GM12878 (cell line): ENCODE results near the gene LPIN3. TPM values are rescaled to one million over a fixed set of nuclear protein-coding genes. Genes with fewer than 3 reads are reported as not detected.
A peak's percentile ranks its signal among the peaks of the same experiment; 100 is the strongest.

Source experiments
- ATAC-seq: fragments of 200-7000 bp; cut with Tn5 transposase; 3 replicates; pipeline ENCODE4 v1.9.1; 2020; ENCODE audit warnings: mild to moderate bottlenecking, moderate library complexity
- BruUV-seq: library from RNA; stranded (reverse); fragments of 400-500 nt; replicated peaks from 2 replicates; lab custom pipeline; 2021; lab: Mats Ljungman, UMichigan
- CTCF ChIA-PET: fragments of 300-600 bp; sonication (Branson Sonifier 250); formaldehyde crosslinking; extraction: SDS; loops from one replicate; lab custom pipeline; 2021; ENCODE audit warnings: inconsistent platforms; lab: Yijun Ruan, JAX
- POLR2A ChIA-PET: fragments of 350-600 bp; formaldehyde crosslinking; extraction: SDS; loops from one replicate; lab custom pipeline; 2021; ENCODE audit warnings: inconsistent platforms; lab: Charles Lee
- RAD21 ChIA-PET: fragments of 300-600 bp; sonication (Branson Sonifier 250); formaldehyde crosslinking; loops from one replicate; lab custom pipeline; 2023; ENCODE audit warnings: antibody characterized with exemption; ENCODE audit not compliant: unreplicated experiment; lab: Charles Lee
- SMC1A ChIA-PET: fragments of 300-600 bp; sonication (Branson Sonifier 250); formaldehyde crosslinking; loops from one replicate; lab custom pipeline; 2023; ENCODE audit not compliant: unreplicated experiment, uncharacterized antibody; lab: Charles Lee
- DNase-seq: peaks from one replicate; pipeline ENCODE4 v3.0.0-alpha.2; 2011; ENCODE audit warnings: low read depth, low spot score
- FAIRE-seq: peaks from 3 replicates; lab custom pipeline; 2011; peaks lifted over from hg19 to GRCh38; lab: Jason Lieb, UNC
- H2AFZ ChIP-seq: 2 replicates; pipeline ENCODE4 v1.6.0; 2011; ENCODE audit warnings: low read depth, low read length, control low read depth; ENCODE audit not compliant: control insufficient read depth
- H3K27ac ChIP-seq: 2 replicates; pipeline ENCODE4 v1.5.1; 2011; ENCODE audit warnings: control low read depth; ENCODE audit not compliant: control insufficient read depth, insufficient read depth
- H3K27me3 ChIP-seq, 2 experiments: replicated peaks in 1 of 2; 2 replicates each; pipeline versions ENCODE4 v1.6.0 to v1.6.1; 2011; ENCODE audit warnings: low read length in 1 of 2; ENCODE audit not compliant: control insufficient read depth in 2 of 2, insufficient read depth in 2 of 2
- H3K36me3 ChIP-seq, 2 experiments: 2 replicates each; pipeline ENCODE4 v1.5.1; 2011; ENCODE audit warnings: low read length in 1 of 2; ENCODE audit not compliant: control insufficient read depth in 2 of 2, insufficient read depth in 2 of 2
- H3K4me1 ChIP-seq: 2 replicates; pipeline ENCODE4 v1.6.1; 2011; ENCODE audit warnings: mild to moderate bottlenecking, low read length, moderate library complexity, mixed read lengths; ENCODE audit not compliant: control insufficient read depth, insufficient read depth
- H3K4me2 ChIP-seq: 2 replicates; pipeline ENCODE4 v1.6.0; 2011; ENCODE audit warnings: control low read depth; ENCODE audit not compliant: control insufficient read depth, insufficient read depth
- H3K4me3 ChIP-seq: fragments of 200-600 bp; sonication (generic); 2 replicates; pipeline ENCODE4 v1.5.1; 2016
- H3K79me2 ChIP-seq: 2 replicates; pipeline ENCODE4 v1.6.0; 2011; ENCODE audit warnings: low read length; ENCODE audit not compliant: control insufficient read depth, insufficient read depth
- H3K9ac ChIP-seq: 2 replicates; pipeline ENCODE4 v1.8.0; 2011; ENCODE audit warnings: low read length, control low read depth, mixed read lengths; ENCODE audit not compliant: control insufficient read depth, insufficient read depth
- H3K9me3 ChIP-seq: replicated peaks from 3 replicates; pipeline ENCODE4 v1.5.1; 2011; ENCODE audit warnings: mild to moderate bottlenecking, low read length; ENCODE audit not compliant: control insufficient read depth, insufficient read depth
- H4K20me1 ChIP-seq: 2 replicates; pipeline ENCODE4 v1.6.0; 2011; ENCODE audit not compliant: control insufficient read depth, insufficient read depth
- ASH2L ChIP-seq: fragments of 300-600, 200-600 bp; sonication (generic); IDR thresholded peaks from 2 replicates; pipeline ENCODE4 v1.6.1; 2017; ENCODE audit warnings: low read depth, mild to moderate bottlenecking, borderline replicate concordance
- CREB1 ChIP-seq: IDR thresholded peaks from 2 replicates; pipeline ENCODE4 v1.6.1; 2012; ENCODE audit warnings: low read depth, mild to moderate bottlenecking, inconsistent platforms
- DPF2 ChIP-seq: fragments of 450-650 bp; IDR thresholded peaks from 2 replicates; pipeline ENCODE4 v1.6.1; 2017; ENCODE audit warnings: mild to moderate bottlenecking
- ESRRA ChIP-seq: IDR thresholded peaks from 2 replicates; pipeline ENCODE4 v1.6.1; 2012; ENCODE audit warnings: mild to moderate bottlenecking, low read length, improper control_type of control experiment
- HDAC6 ChIP-seq: fragments of 200-600 bp; sonication (generic); IDR thresholded peaks from one replicate; pipeline ENCODE4 v1.8.0; 2017; ENCODE audit warnings: antibody characterized with exemption; ENCODE audit not compliant: unreplicated experiment
- IKZF2 ChIP-seq, 2 experiments: fragments of 450-650 bp; IDR thresholded peaks; 2 replicates each; pipeline ENCODE4 v1.6.1; 2017; ENCODE audit warnings: mild to moderate bottlenecking in 2 of 2, moderate library complexity in 2 of 2
- JUNB ChIP-seq: IDR thresholded peaks from 2 replicates; pipeline ENCODE4 v1.6.1; 2016; ENCODE audit warnings: antibody characterized with exemption, mild to moderate bottlenecking
- JUND ChIP-seq: IDR thresholded peaks from 2 replicates; pipeline ENCODE4 v1.6.1; 2012; ENCODE audit warnings: low read depth, mild to moderate bottlenecking, low read length, improper control_type of control experiment, moderate library complexity
- MYB ChIP-seq: fragments of 150-350 bp; IDR thresholded peaks from 2 replicates; pipeline ENCODE4 v1.6.1; 2014; ENCODE audit warnings: mild to moderate bottlenecking, low read depth, low read length, borderline replicate concordance
- NFIC ChIP-seq: IDR thresholded peaks from 2 replicates; pipeline ENCODE4 v1.6.1; 2012; ENCODE audit warnings: low read depth, mild to moderate bottlenecking, inconsistent platforms, low read length, moderate library complexity
- RBBP5 ChIP-seq: fragments of 200-600 bp; sonication (generic); conservative IDR thresholded peaks from 2 replicates; pipeline ENCODE4 v1.6.1; 2016
- RELA ChIP-seq: fragments of 450-650 bp; IDR thresholded peaks from 2 replicates; pipeline ENCODE4 v1.8.0; 2014; ENCODE audit warnings: borderline replicate concordance; ENCODE audit not compliant: partially characterized antibody
- SPI1 ChIP-seq: IDR thresholded peaks from 2 replicates; pipeline ENCODE4 v1.6.1; 2011; ENCODE audit warnings: low read depth, mild to moderate bottlenecking, low read length, moderate library complexity, borderline replicate concordance; ENCODE audit not compliant: insufficient read depth
- YBX1 ChIP-seq: fragments of 450-650 bp; IDR thresholded peaks from 2 replicates; pipeline ENCODE4 v1.6.1; 2016; ENCODE audit warnings: antibody characterized with exemption
- WGBS: methylation state at CpG from one replicate; pipeline ENCODE4 v1.1.6; 2016; ENCODE audit warnings: low lambda C conversion rate; ENCODE audit not compliant: insufficient replicate concordance, insufficient coverage; ENCODE audit errors: missing lambda C conversion rate; 5-methylcytosine and 5-hydroxymethylcytosine counted together
- in situ Hi-C: fragments of 300-500 bp; cut with MboI; formaldehyde crosslinking; loops from 9 replicates; pipeline ENCODE4 v1.14.3; 2018; ENCODE audit warnings: mixed read lengths
- intact Hi-C: fragments of 100-400 bp; cut with micrococcal nuclease; formaldehyde crosslinking; loops from one replicate; pipeline ENCODE4 v1.14.2; 2022; ENCODE audit not compliant: unreplicated experiment
- polyA plus RNA-seq, 11 experiments: library from polyadenylated mRNA; depleted of rRNA in 4 of 11; unstranded in 6 of 11; stranded (reverse) in 5 of 11; fragments of >200 nt; fragmentation: Nextera tagmentation in 4 of 11; fragmentation: Illumina TruSeq in 1 of 11; extraction: Ambion mirVana in 4 of 11; extraction: Trizol in 1 of 11; gene quantifications; 1 replicate in 1 of 11; 2 replicates in 10 of 11; pipeline versions ENCODE4 v1.2.1 to v1.2.3, GENCODE V29; 2011 to 2016; ENCODE audit warnings: inconsistent platforms in 2 of 11, missing spikeins in 2 of 11, low read depth in 1 of 11
- total RNA-seq, 4 experiments: library from RNA; depleted of rRNA in 3 of 4; stranded (reverse); fragments of >200 nt in 3 of 4; fragmentation: Illumina TruSeq in 1 of 4; extraction: Trizol in 1 of 4; gene quantifications; 2 replicates each; pipeline versions ENCODE4 v1.2.1 to v1.2.3, GENCODE V29; 2013 to 2021
- TF ChIP-seq, protein P1 (sequence below): fragments of 150-350 bp; IDR thresholded peaks from 2 replicates; pipeline ENCODE4 v1.6.1; 2016; ENCODE audit warnings: low read depth, low read length
- TF ChIP-seq, protein P2 (sequence below): fragments of 150-350 bp; IDR thresholded peaks from 2 replicates; pipeline ENCODE4 v1.6.1; 2014; ENCODE audit warnings: mild to moderate bottlenecking, low read depth, low read length
- TF ChIP-seq, protein P3 (sequence below): fragments of 450-650 bp; IDR thresholded peaks from 2 replicates; pipeline ENCODE4 v1.6.1; 2017; ENCODE audit warnings: mild to moderate bottlenecking

Gene LPIN3
- total and polyA plus RNA-seq, 10 of the 15 experiments (the other 5 are each of a cell fraction or from before 2014, with no cell fraction given) = 0.13 to 1.3 (median 0.51) TPM

DNA sequence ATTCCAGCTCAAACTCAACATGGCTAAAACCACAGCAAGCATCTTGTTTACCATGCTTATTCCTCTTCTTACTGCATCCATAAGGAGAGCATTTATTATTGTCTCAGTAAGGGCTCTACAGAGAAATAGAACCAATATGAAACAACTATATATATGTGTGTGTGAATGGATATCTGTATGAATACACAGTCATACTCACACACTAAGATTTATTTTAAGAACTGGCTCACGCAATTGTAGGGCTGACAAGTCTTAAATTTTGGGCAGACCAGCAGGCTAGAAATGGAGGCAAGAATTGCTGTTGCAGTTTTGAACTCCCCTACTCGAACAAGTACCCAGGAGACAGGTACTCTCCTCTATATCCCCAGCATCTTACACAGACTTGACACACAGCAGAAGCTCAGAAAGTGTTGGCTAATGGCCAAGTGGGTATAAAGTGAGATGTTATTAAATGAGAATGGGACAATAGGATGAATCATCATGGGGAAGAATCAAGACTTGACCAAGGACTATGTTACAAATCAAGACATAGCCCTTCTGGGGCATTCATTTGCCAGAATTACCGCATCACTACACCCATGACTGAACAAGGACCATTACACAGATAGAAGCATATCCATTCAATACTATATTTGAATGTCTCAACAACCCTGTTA lies 36.1 kb upstream of the LPIN3 start:
- in situ Hi-C loops (no loop called here), intact Hi-C loops (no loop called here)
- no peak for FAIRE-seq
- H3K27ac ChIP-seq = no peak overlapping the region
- H3K36me3 ChIP-seq = no peaks in the 10 kb centered on the region
- BruUV-seq = no TSS peak
- no peaks in the 10 kb centered on the region for H3K9me3 ChIP-seq
- H3K9ac ChIP-seq = no peak overlapping the region
- ATAC-seq = no peak
- DNase-seq = no peak
- H4K20me1 ChIP-seq = no peaks in the 10 kb centered on the region
- no peak overlapping the region for H3K4me3 ChIP-seq
- SMC1A ChIA-PET = interaction anchor here (0.6 to 2.9 kb wide), 7 partner anchors 11 to 137 kb away, joined by 3 to 9 read pairs (median 4); no protein-coding TSS in a partner anchor
- H3K79me2 ChIP-seq = no peaks in the 10 kb centered on the region; the same call in 1 of the 2 replicates
- POLR2A ChIA-PET = no interaction called here
- peaks cover 30% of the 10 kb centered on the region for H3K4me1 ChIP-seq
- CTCF ChIA-PET = interaction anchor here (0.6 to 1.6 kb wide), 5 partner anchors 35 to 282 kb away, joined by 3 to 5 read pairs (median 3); no protein-coding TSS in a partner anchor
- RAD21 ChIA-PET = interaction anchor here (1.6 kb wide), 1 partner anchor 23 kb away, joined by 3 read pairs; no protein-coding TSS in a partner anchor
- no peaks in the 10 kb centered on the region for H3K27me3 ChIP-seq
- 96% methylated on average over 3 of the region's 3 CpGs for WGBS
- 0 out of 2 replicates have a peak overlapping the region, but pooled peaks have one; percentile 3 for H3K4me2 ChIP-seq
- peak overlapping the region; percentile 9; the same call in 1 of the 2 replicates for H2AFZ ChIP-seq
- no peak for TF ChIP-seq RBBP5
- TF ChIP-seq JUND = no peak
- TF ChIP-seq, protein P1, sequence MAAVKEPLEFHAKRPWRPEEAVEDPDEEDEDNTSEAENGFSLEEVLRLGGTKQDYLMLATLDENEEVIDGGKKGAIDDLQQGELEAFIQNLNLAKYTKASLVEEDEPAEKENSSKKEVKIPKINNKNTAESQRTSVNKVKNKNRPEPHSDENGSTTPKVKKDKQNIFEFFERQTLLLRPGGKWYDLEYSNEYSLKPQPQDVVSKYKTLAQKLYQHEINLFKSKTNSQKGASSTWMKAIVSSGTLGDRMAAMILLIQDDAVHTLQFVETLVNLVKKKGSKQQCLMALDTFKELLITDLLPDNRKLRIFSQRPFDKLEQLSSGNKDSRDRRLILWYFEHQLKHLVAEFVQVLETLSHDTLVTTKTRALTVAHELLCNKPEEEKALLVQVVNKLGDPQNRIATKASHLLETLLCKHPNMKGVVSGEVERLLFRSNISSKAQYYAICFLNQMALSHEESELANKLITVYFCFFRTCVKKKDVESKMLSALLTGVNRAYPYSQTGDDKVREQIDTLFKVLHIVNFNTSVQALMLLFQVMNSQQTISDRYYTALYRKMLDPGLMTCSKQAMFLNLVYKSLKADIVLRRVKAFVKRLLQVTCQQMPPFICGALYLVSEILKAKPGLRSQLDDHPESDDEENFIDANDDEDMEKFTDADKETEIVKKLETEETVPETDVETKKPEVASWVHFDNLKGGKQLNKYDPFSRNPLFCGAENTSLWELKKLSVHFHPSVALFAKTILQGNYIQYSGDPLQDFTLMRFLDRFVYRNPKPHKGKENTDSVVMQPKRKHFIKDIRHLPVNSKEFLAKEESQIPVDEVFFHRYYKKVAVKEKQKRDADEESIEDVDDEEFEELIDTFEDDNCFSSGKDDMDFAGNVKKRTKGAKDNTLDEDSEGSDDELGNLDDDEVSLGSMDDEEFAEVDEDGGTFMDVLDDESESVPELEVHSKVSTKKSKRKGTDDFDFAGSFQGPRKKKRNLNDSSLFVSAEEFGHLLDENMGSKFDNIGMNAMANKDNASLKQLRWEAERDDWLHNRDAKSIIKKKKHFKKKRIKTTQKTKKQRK = no peak
- no peak for TF ChIP-seq ASH2L
- no peak for TF ChIP-seq CREB1
- TF ChIP-seq YBX1 = no peak
- TF ChIP-seq HDAC6 = no peak
- no peak for TF ChIP-seq DPF2
- TF ChIP-seq JUNB = no peak
- TF ChIP-seq, protein P2, sequence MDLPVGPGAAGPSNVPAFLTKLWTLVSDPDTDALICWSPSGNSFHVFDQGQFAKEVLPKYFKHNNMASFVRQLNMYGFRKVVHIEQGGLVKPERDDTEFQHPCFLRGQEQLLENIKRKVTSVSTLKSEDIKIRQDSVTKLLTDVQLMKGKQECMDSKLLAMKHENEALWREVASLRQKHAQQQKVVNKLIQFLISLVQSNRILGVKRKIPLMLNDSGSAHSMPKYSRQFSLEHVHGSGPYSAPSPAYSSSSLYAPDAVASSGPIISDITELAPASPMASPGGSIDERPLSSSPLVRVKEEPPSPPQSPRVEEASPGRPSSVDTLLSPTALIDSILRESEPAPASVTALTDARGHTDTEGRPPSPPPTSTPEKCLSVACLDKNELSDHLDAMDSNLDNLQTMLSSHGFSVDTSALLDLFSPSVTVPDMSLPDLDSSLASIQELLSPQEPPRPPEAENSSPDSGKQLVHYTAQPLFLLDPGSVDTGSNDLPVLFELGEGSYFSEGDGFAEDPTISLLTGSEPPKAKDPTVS = no peak
- no peak for TF ChIP-seq RELA
- no peak for TF ChIP-seq MYB
- TF ChIP-seq NFIC = no peak
- TF ChIP-seq IKZF2 (IDR thresholded peaks at IDR 0.05) = no peak
- no peak for TF ChIP-seq ESRRA
- no peak for TF ChIP-seq SPI1
- TF ChIP-seq, protein P3, sequence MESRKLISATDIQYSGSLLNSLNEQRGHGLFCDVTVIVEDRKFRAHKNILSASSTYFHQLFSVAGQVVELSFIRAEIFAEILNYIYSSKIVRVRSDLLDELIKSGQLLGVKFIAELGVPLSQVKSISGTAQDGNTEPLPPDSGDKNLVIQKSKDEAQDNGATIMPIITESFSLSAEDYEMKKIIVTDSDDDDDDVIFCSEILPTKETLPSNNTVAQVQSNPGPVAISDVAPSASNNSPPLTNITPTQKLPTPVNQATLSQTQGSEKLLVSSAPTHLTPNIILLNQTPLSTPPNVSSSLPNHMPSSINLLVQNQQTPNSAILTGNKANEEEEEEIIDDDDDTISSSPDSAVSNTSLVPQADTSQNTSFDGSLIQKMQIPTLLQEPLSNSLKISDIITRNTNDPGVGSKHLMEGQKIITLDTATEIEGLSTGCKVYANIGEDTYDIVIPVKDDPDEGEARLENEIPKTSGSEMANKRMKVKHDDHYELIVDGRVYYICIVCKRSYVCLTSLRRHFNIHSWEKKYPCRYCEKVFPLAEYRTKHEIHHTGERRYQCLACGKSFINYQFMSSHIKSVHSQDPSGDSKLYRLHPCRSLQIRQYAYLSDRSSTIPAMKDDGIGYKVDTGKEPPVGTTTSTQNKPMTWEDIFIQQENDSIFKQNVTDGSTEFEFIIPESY = no peak
